Epithelial cell of esophagus (primary cell): ENCODE measurements around the gene SLC7A8.
A peak's percentile ranks its signal among the peaks of the same experiment; 100 is the strongest.

Source experiments
- DNase-seq: peaks from one replicate; pipeline ENCODE4 v3.0.0; 2010; ENCODE audit warnings: low read depth
- H3K4me3 ChIP-seq: 2 replicates; pipeline ENCODE4 v1.5.1; 2011; ENCODE audit warnings: mild to moderate bottlenecking, low read length, control low read depth
- CTCF ChIP-seq: IDR thresholded peaks from 2 replicates; pipeline ENCODE4 v1.5.1; 2011; ENCODE audit warnings: low read depth, mild to moderate bottlenecking, low read length, control low read depth, inconsistent platforms; ENCODE audit not compliant: insufficient read depth; ENCODE audit errors: missing control alignments

The SLC7A8 gene

GRCh38 chr14:23080474-23080873, 103.0 kb downstream of the SLC7A8 start:
- H3K4me3 ChIP-seq, result no peak overlapping the region
- TF ChIP-seq CTCF, result no peak
- no peak for DNase-seq

GRCh38 chr14:23079716-23080115, 103.7 kb downstream of the SLC7A8 start:
- DNase-seq, result no peak
- no peak for TF ChIP-seq CTCF
- no peak overlapping the region for H3K4me3 ChIP-seq

GRCh38 chr14:23078692-23079116, 104.8 kb downstream of the SLC7A8 start:
- no peak overlapping the region for H3K4me3 ChIP-seq
- DNase-seq, result peak; percentile 85
- peak; percentile 7 for TF ChIP-seq CTCF

GRCh38 chr14:23077962-23078361, 105.5 kb downstream of the SLC7A8 start:
- H3K4me3 ChIP-seq, result no peak overlapping the region
- no peak for DNase-seq
- no peak for TF ChIP-seq CTCF

GRCh38 chr14:23076785-23077408, 106.6 kb downstream of the SLC7A8 start:
- DNase-seq, result peak; percentile 43
- peak; percentile 69 for TF ChIP-seq CTCF
- no peak overlapping the region for H3K4me3 ChIP-seq
